GM21447 (cell line): ENCODE results near the gene ZNF273.
"Not testable (repeated sequence)": the region's sequence is repeated elsewhere in the genome, so short reads cannot be mapped to it uniquely, and the experiment has no call there.

ENCODE experiments used
- ATAC-seq: cut with Tn5 transposase; IDR thresholded peaks from one replicate; pipeline ENCODE4 v1.9.1; 2021; ENCODE audit not compliant: unreplicated experiment

The ZNF273 gene

DNA sequence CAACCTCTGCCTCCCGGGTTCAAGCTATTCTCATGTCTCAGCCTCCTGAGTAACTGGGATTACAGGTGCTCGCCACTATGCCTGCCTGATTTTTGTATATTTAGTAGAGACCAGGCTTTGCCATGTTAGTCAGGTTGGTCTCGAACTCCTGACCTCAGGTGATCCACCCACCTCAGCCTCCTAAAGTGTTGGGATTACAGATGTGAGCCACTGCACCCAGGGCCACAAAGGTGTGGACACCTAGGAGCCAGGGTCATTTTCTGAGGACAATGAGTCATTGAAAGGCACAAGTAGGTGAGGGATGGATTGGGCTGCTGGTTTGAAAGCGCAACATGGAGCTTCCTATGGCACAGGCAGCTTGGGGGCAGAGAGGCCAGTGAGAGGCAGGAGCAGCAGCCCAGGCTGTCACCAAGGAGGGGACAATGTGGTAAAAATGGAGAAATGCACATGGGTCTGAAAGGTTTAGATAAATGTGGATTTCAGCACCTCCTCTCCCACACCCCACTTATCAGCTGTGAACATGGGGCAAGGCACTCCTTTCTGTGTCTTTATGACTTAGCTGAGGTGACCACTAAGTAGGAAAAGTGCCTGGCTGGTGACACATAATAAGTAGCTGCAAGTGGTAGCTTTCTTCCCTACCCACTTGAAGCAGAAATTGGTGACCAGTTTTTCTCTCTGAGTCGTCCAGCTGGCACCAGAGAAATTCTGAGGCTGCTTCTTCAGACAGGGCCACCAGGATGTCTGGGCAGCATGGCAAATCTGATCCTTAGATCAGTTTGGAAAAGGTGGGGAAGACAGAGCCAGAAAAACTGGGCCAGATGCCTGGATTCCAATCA is 41.8 kb downstream of the ZNF273 start:
- ATAC-seq, result not testable (repeated sequence)

DNA sequence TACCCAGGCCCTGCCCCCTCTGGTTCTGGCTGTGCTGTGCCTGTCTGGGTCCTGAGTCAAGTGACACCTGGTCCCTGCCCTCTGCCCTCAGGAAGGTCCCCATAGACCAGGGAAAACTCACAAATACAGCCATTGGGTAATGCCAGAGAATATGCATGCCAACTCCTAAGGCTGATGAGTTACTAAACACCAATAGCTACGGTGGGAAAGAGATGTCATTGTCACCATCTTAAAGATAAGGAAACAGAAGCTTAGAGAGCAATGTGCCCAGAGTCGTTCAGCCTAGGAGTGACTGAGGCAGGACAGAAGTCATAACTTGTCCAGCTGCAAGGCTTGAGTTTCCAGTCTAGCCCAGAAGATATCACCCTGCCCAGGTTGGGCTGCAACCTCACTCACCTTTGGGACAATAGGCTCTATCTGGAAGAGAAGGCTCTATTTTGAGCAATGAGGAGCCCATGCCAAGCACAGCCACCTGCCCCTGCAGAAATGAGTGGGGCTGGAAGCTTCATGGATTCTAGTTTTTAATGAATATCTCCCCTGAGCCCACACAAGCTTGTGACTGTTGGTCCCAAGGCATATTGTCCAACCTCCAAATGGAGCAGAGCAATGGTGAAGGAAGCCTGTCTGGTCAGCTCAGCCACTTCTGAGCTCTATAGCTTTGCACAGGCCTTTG is 42.6 kb downstream of the ZNF273 start:
- no peak for ATAC-seq

DNA sequence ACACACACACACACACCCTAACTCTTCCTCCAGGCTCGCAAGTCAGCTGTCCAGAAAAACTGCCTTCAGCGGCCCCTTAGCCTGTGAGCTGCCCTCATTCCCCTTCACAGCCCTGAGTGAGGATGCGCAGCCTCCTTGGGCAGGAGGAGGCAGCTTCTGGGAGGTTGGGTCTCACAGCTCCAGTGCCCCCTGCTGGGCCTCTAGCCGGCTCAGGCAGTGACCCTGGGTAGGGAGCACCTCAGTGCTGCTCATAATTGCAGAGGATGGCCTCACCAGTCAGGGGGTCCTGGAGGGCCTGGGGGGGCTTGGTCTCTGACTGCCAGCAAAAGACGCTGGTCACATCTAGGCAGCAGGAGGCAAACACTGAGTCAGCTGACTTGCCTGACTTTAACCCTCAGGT is 43.7 kb downstream of the ZNF273 start:
- no peak for ATAC-seq

DNA sequence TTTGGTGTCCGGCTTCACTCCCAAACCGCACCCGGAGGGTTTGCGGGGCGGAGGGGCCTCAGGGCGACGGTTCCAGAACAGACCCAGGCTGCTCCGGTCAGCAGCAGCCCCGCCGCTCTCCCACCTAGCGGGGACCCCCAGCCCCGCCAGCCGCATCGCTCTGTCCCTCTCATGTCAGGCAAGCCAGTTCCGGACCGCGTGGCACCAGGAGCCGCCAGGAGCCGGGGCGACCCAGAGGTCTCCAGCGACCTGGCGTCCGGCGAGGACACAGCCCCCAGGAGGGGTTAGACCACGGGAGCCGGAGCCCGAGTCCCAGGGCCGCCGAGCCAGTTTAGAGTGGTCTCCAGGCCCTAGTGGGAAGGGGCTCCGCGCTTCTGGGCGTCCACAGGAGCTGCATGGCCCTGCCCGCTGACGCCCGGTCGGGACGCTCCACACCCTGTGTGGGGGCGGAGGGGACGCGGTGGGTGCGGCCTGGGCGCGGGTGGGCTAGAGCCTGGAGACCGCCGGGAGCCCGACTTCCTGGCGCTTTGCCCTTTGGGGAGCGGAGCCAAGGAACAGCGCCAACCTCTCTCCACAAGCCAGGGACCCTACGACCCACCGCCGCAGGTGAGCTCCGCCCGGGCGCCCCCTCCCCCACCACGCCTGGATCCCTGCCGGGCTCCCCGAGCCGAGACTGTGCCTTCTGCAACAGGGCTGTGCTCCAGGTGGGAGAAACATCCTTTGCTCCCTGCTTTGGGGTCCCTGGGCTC is 44.4 kb downstream of the ZNF273 start:
- ATAC-seq, result no peak

DNA sequence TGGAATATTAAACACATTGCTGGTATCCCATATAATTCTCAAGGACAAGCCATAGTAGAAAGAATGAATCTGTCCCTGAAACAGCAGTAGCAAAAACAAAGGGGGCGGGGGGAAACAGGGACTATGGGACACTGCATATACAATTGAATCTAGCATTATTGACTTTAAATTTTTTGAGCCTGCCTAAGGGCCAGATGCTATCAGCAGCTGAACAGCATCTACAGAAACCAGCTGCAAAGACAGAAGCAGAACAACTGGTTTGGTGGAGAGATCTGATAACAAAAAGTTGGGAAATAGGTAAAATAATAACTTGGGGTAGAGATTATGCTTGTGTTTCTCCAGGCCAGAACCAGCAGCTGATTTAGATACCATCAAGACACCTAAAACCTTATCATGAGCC is 45.7 kb downstream of the ZNF273 start:
- not testable (repeated sequence) for ATAC-seq

DNA sequence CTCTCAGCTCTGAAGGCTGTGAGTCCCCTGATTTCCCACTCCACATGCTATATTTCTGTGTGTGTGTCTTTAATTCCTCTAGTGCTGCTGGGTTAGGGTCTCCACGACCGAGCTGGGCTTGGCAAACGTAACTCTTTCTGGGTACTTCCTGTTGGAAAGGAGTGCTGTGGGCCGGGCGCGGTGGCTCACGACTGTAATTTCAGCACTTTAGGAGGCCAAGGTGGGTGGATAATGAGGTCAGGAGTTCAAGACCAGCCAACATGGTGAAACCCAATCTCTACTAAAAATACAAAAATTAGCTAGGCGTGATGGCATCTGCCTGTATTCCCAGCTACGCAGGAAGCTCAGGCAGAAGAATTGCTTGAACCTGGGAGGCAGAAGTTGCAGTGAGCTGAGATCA is 47.6 kb downstream of the ZNF273 start:
- ATAC-seq, result not testable (repeated sequence)

DNA sequence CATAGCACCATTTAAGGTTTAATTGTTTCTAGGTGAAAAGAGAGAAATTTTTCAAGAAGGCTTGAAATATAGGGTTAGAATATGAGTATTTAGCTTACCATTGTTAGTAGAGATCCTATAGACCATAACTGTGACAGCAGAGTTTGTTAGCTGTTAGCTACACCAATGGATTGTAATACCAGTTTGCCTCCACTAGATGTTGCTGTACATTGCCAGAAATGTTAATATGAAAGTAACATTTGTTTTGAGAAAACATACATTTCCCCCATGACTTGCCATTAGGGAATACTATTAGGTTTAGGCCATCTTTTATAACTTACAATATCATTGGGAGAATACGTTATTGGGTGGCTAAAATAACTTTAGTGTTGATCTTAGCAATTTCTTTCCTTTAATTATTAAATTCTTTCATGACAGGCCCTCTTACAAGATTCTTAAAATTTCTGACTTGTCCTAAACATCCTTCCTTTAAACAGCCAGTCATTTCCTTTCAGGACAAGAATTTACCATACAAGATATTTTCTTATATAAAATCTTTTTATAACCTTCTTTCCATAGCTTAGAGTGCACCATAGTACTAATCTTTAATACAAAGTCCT is 48.3 kb downstream of the ZNF273 start:
- ATAC-seq, result no peak

DNA sequence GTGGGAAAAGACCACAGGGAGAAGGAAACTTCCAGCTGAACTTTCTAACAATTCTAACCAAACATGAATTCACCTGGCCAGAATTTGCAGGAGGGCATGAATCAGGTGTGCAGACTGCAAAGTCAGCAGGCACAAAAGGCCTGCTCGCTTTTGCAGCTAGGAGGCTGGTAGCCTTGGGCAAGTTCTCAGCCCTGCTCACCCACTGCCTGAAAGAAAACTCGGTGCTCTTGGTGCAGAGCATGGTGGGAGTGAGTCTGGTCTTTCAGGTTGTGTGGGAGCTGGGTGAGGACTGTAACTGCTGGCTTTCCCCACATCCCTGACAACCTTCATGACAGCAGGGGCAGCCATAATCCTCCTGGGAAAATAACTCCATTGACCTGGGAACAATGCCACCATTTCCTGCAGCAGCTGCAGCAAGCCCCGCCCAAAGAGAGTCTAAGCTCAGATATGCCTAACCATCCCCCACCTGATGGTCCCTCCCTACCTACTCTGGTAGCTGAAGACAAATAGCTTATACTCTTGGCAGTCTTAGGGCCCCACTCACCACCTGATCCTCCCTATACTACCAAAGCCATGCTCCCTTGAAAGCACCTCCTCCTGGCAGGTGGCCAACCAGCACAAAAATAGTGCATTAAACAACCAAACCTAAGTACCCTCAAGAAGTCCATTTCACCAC is 56.1 kb downstream of the ZNF273 start:
- no peak for ATAC-seq

DNA sequence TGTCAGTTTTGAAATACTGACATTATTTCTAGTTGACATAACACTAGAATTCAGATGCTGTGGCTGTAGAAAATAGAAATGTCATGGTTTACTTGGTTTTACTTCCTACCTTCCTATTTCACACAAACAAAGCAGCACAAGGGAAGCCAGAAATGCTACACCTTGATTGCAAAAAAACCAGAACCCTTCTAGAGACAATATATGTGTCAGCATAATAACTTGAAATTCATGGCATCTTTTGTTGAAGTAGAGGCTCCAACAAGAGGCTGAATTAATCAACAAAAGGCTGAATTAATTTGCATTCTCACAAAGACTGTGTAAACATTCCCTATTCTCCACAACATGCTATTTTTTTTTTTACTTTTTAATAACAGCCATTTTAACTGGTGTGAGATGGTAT is 62.5 kb downstream of the ZNF273 start:
- ATAC-seq, result no peak

DNA sequence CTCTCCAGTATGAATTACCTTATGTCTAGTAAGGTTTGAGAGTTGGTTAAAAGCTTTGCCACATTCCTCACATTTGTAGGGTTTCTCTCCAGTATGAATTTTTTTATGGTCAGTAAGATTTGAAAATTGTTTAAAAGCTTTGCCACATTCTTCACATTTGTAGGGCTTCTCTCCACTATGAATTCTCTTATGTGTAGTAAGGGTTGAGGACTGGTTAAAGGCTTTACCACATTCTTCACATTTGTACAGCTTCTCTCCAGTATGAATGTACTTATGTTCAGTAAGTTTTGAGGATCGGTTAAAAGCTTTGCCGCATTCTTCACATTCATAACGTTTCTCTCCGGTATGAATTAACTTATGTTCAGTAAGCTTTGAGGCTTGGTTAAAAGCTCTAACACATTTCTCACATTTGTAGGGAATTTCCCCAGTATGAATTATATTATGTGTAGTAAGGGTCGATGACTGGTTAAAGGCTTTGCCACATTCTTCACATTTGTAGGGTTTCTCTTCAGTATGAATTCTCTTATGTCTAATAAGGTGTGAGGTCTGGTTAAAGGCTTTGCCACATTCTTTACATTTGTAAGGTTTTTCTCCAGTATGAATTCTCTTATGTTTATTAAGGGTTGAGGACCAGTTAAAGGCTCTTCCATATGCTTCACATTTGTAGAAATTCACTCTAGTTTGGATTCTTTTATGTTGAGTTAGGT is 75.6 kb downstream of the ZNF273 start:
- ATAC-seq, result no peak
